Measurements from ENCODE around the gene SLC24A4.

The SLC24A4 gene

GRCh38 chr14:92297818-92298595, 25.0 kb upstream of the SLC24A4 start:
- TF ChIP-seq CTCF (IDR thresholded peaks at IDR 0.05; ENCODE audit: extremely low read depth, insufficient read depth, missing control alignments), result no peak
- DNase-seq (ENCODE audit: low spot score), result no peak
- in situ Hi-C loops (cut with MboI; ENCODE audit: low pct_unique_long_range_greater_than_20kb, low sequenced_read_pairs, unreplicated experiment), result no loop called here

GRCh38 chr14:92302481-92302880, 20.5 kb upstream of the SLC24A4 start:
- in situ Hi-C loops (cut with MboI; ENCODE audit: low pct_unique_long_range_greater_than_20kb, low sequenced_read_pairs, unreplicated experiment), result no loop called here
- TF ChIP-seq CTCF (IDR thresholded peaks at IDR 0.05; ENCODE audit: extremely low read depth, insufficient read depth, missing control alignments), result no peak
- no peak for DNase-seq (ENCODE audit: low spot score)

GRCh38 chr14:92308716-92309115, 14.2 kb upstream of the SLC24A4 start:
- no peak for TF ChIP-seq CTCF (IDR thresholded peaks at IDR 0.05; ENCODE audit: extremely low read depth, insufficient read depth, missing control alignments)
- in situ Hi-C loops (cut with MboI; ENCODE audit: low pct_unique_long_range_greater_than_20kb, low sequenced_read_pairs, unreplicated experiment), result no loop called here
- DNase-seq (ENCODE audit: low spot score), result no peak

- DNase-seq (ENCODE audit: low spot score), result no peak
- in situ Hi-C loops (cut with MboI; ENCODE audit: low pct_unique_long_range_greater_than_20kb, low sequenced_read_pairs, unreplicated experiment), result no loop called here
- no peak for TF ChIP-seq CTCF (IDR thresholded peaks at IDR 0.05; ENCODE audit: extremely low read depth, insufficient read depth, missing control alignments)
Observed at GRCh38 chr14:92309968-92310530, 12.9 kb upstream of the SLC24A4 start.

- in situ Hi-C loops (cut with MboI; ENCODE audit: low pct_unique_long_range_greater_than_20kb, low sequenced_read_pairs, unreplicated experiment), result no loop called here
- no peak for TF ChIP-seq CTCF (IDR thresholded peaks at IDR 0.05; ENCODE audit: extremely low read depth, insufficient read depth, missing control alignments)
- no peak for DNase-seq (ENCODE audit: low spot score)
Observed at GRCh38 chr14:92310776-92311375, 12.1 kb upstream of the SLC24A4 start.

- no peak for TF ChIP-seq CTCF (IDR thresholded peaks at IDR 0.05; ENCODE audit: extremely low read depth, insufficient read depth, missing control alignments)
- no peak for DNase-seq (ENCODE audit: low spot score)
- in situ Hi-C loops (cut with MboI; ENCODE audit: low pct_unique_long_range_greater_than_20kb, low sequenced_read_pairs, unreplicated experiment), result no loop called here
Observed at GRCh38 chr14:92314182-92314581, 8.8 kb upstream of the SLC24A4 start.
